ENCODE data around the gene USP49. TPM values are rescaled to one million over a fixed set of nuclear protein-coding genes. Genes with fewer than 3 reads are reported as not detected.
"Not testable (repeated sequence)": the region's sequence is repeated elsewhere in the genome, so short reads cannot be mapped to it uniquely, and the experiment has no call there.

USP49 gene
- total RNA-seq, 1 experiment from 2014 or later = 6.9 TPM

- H3K79me2 ChIP-seq (ENCODE audit: insufficient read depth, low read length) = no peaks in the 10 kb centered on the region; the same call in 1 of the 2 replicates
- intact Hi-C loops (cut with micrococcal nuclease) = loop anchor here (5.0 kb wide), 1 partner anchor 99 kb away; no protein-coding TSS in a partner anchor
- H3K4me3 ChIP-seq (replicated peaks in 1 of 2; ENCODE audit: low read depth in 1 of 2, low read length in 2 of 2) = no peak overlapping the region
- no peak overlapping the region for H3K27ac ChIP-seq (ENCODE audit: low read depth, low read length)
- DNase-seq (ENCODE audit: low read depth, low spot score) = no peak
- H3K36me3 ChIP-seq (ENCODE audit: control insufficient read depth in 1 of 2, insufficient read depth in 2 of 2, low read length in 2 of 2) = no peaks in the 10 kb centered on the region
- no peaks in the 10 kb centered on the region for H3K9me3 ChIP-seq (ENCODE audit: control insufficient read depth in 1 of 2, insufficient read depth in 1 of 2, low read depth in 1 of 2, low read length in 2 of 2)
- ATAC-seq = no peak
- no peak overlapping the region for H3K9ac ChIP-seq (ENCODE audit: low read length)
- H3K27me3 ChIP-seq (ENCODE audit: insufficient read depth, low read length) = no peaks in the 10 kb centered on the region
- BruUV-seq (replicated peaks) = no TSS peak
- no peak overlapping the region for H2AFZ ChIP-seq (ENCODE audit: low read depth, low read length, poor library complexity, severe bottlenecking)
- no peaks in the 10 kb centered on the region for H4K20me1 ChIP-seq (ENCODE audit: insufficient read depth)
- H3K4me2 ChIP-seq (ENCODE audit: low read length) = no peak overlapping the region
- RAD21 ChIA-PET (ENCODE audit: low non-redundant PET in 1 of 2, low total read pairs in 2 of 2, uncharacterized antibody in 2 of 2, unreplicated experiment in 2 of 2) = no interaction called here
- POLR2A ChIA-PET = no interaction called here
- no peak for TF ChIP-seq ZBTB33 (IDR thresholded peaks at IDR 0.05; ENCODE audit: extremely low read depth, insufficient replicate concordance, low read length)
- TF ChIP-seq ELF1 (IDR thresholded peaks at IDR 0.05; ENCODE audit: borderline replicate concordance, low read depth) = no peak
- TF ChIP-seq TCF7L2 (IDR thresholded peaks at IDR 0.05; ENCODE audit: borderline replicate concordance, extremely low read depth, insufficient read depth, insufficient read length) = no peak
- TF ChIP-seq EZH2 (IDR thresholded peaks at IDR 0.05) = no peak
- TF ChIP-seq MAX (IDR thresholded peaks at IDR 0.05) = no peak
- TF ChIP-seq CEBPB (IDR thresholded peaks at IDR 0.05; ENCODE audit: low read depth) = no peak
- no peak for TF ChIP-seq POLR2AphosphoS5 (IDR thresholded peaks at IDR 0.05; ENCODE audit: low read depth, low read length)
- CTCF ChIA-PET = interaction anchor here (1.5 to 1.8 kb wide), 2 partner anchors 8 to 23 kb away, joined by 4 to 7 read pairs; partner anchors contain the start of genes BYSL and MED20
- H3K4me1 ChIP-seq (ENCODE audit: control insufficient read depth in 1 of 2, insufficient read depth in 2 of 2, low read length in 2 of 2) = peaks cover 12 to 31% of the 10 kb centered on the region in 2 experiments; a peak in 3 of 4 replicates
- H3K9me2 ChIP-seq (ENCODE audit: insufficient read depth) = no peaks in the 10 kb centered on the region
Measured at GRCh38 chr6:41943456-41943855, 48.3 kb upstream of the USP49 start.

- RAD21 ChIA-PET (ENCODE audit: low non-redundant PET in 1 of 2, low total read pairs in 2 of 2, uncharacterized antibody in 2 of 2, unreplicated experiment in 2 of 2); H3K4me3 ChIP-seq (replicated peaks in 1 of 2; ENCODE audit: low read depth in 1 of 2, low read length in 2 of 2); H4K20me1 ChIP-seq (ENCODE audit: insufficient read depth); ATAC-seq; H3K9ac ChIP-seq (ENCODE audit: low read length); DNase-seq (ENCODE audit: low read depth, low spot score); H3K79me2 ChIP-seq (ENCODE audit: insufficient read depth, low read length); H3K27me3 ChIP-seq (ENCODE audit: insufficient read depth, low read length); H3K27ac ChIP-seq (ENCODE audit: low read depth, low read length); H3K9me3 ChIP-seq (ENCODE audit: control insufficient read depth in 1 of 2, insufficient read depth in 1 of 2, low read depth in 1 of 2, low read length in 2 of 2); BruUV-seq (replicated peaks); H2AFZ ChIP-seq (ENCODE audit: low read depth, low read length, poor library complexity, severe bottlenecking); H3K9me2 ChIP-seq (ENCODE audit: insufficient read depth); H3K36me3 ChIP-seq (ENCODE audit: control insufficient read depth in 1 of 2, insufficient read depth in 2 of 2, low read length in 2 of 2): not testable (repeated sequence)
- CTCF ChIA-PET = interaction anchor here (4.8 kb wide), 1 partner anchor 21 kb away, joined by 23 read pairs; the partner anchor contains the start of genes BYSL and MED20
- POLR2A ChIA-PET = interaction anchor here (0.9 kb wide), 1 partner anchor 107 kb away, joined by 3 read pairs; no protein-coding TSS in a partner anchor
- peak overlapping the region; percentile 84; the same call in 1 of the 2 replicates for H3K4me2 ChIP-seq (ENCODE audit: low read length)
- H3K4me1 ChIP-seq (ENCODE audit: control insufficient read depth in 1 of 2, insufficient read depth in 2 of 2, low read length in 2 of 2) = peaks cover 12 to 31% of the 10 kb centered on the region in 2 experiments; a peak in 3 of 4 replicates
- intact Hi-C loops (cut with micrococcal nuclease) = loop anchor here (5.0 kb wide), 1 partner anchor 99 kb away; no protein-coding TSS in a partner anchor
Measured at GRCh38 chr6:41942882-41943281, 47.7 kb upstream of the USP49 start.

Measured in HCT116 (cell line).